Measurements from ENCODE around the gene ACO2. TPM values are rescaled to one million over a fixed set of nuclear protein-coding genes. Genes with fewer than 3 reads are reported as not detected.

The ACO2 gene
- total and polyA plus RNA-seq, 2 of the 13 experiments (the other 11 are each of a cell fraction or from before 2014, with no cell fraction given): 19.2 to 45.6 TPM

DNA sequence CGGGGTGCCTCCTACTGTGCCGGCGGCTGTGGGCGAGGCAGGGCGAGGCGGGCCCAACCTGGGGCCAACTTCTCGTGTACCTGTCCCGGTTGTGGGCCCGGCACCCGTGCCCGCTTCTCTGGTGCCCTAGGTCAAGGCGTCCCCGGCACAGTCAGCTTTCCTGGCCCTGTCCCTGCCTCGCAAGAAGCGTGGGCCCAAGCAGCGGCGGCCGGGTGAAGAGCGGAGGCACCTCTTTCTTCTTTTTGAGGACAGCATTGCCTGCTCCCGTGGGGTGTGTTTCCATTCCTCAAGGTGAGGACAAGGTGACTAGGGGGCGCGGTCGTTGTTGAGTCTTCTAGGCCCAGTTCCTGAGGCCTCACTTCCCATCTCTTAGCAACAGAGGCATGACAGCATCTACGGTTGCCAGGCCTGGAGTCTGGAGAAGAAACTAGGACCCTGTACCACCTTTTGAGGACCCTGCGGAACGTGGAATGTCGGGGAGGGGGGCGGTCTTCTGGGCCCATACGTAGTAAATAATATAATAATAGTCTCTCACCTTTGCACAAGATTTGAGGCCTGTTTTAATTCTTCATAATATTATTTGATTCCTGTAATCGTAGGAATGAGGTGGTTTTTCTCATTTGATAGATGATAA lies 418 bp downstream of the ACO2 start (continued):
- TF ChIP-seq, protein P1, sequence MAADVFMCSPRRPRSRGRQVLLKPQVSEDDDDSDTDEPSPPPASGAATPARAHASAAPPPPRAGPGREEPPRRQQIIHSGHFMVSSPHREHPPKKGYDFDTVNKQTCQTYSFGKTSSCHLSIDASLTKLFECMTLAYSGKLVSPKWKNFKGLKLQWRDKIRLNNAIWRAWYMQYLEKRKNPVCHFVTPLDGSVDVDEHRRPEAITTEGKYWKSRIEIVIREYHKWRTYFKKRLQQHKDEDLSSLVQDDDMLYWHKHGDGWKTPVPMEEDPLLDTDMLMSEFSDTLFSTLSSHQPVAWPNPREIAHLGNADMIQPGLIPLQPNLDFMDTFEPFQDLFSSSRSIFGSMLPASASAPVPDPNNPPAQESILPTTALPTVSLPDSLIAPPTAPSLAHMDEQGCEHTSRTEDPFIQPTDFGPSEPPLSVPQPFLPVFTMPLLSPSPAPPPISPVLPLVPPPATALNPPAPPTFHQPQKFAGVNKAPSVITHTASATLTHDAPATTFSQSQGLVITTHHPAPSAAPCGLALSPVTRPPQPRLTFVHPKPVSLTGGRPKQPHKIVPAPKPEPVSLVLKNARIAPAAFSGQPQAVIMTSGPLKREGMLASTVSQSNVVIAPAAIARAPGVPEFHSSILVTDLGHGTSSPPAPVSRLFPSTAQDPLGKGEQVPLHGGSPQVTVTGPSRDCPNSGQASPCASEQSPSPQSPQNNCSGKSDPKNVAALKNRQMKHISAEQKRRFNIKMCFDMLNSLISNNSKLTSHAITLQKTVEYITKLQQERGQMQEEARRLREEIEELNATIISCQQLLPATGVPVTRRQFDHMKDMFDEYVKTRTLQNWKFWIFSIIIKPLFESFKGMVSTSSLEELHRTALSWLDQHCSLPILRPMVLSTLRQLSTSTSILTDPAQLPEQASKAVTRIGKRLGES (CRISPR knock-in tag; IDR thresholded peaks at IDR 0.05; ENCODE audit: borderline replicate concordance): no peak
- TF ChIP-seq, protein P2, sequence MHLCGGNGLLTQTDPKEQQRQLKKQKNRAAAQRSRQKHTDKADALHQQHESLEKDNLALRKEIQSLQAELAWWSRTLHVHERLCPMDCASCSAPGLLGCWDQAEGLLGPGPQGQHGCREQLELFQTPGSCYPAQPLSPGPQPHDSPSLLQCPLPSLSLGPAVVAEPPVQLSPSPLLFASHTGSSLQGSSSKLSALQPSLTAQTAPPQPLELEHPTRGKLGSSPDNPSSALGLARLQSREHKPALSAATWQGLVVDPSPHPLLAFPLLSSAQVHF (CRISPR knock-in tag; IDR thresholded peaks at IDR 0.05): no peak
- TF ChIP-seq MED13 (CRISPR knock-in tag; IDR thresholded peaks at IDR 0.05): no peak
- TF ChIP-seq SNRNP70 (IDR thresholded peaks at IDR 0.05; ENCODE audit: low read depth, low read length): no peak
- TF ChIP-seq ZNF468 (CRISPR knock-in tag; IDR thresholded peaks at IDR 0.05): no peak
- TF ChIP-seq SOX5 (CRISPR knock-in tag; IDR thresholded peaks at IDR 0.05; ENCODE audit: borderline replicate concordance): no peak
- TF ChIP-seq, protein P3, sequence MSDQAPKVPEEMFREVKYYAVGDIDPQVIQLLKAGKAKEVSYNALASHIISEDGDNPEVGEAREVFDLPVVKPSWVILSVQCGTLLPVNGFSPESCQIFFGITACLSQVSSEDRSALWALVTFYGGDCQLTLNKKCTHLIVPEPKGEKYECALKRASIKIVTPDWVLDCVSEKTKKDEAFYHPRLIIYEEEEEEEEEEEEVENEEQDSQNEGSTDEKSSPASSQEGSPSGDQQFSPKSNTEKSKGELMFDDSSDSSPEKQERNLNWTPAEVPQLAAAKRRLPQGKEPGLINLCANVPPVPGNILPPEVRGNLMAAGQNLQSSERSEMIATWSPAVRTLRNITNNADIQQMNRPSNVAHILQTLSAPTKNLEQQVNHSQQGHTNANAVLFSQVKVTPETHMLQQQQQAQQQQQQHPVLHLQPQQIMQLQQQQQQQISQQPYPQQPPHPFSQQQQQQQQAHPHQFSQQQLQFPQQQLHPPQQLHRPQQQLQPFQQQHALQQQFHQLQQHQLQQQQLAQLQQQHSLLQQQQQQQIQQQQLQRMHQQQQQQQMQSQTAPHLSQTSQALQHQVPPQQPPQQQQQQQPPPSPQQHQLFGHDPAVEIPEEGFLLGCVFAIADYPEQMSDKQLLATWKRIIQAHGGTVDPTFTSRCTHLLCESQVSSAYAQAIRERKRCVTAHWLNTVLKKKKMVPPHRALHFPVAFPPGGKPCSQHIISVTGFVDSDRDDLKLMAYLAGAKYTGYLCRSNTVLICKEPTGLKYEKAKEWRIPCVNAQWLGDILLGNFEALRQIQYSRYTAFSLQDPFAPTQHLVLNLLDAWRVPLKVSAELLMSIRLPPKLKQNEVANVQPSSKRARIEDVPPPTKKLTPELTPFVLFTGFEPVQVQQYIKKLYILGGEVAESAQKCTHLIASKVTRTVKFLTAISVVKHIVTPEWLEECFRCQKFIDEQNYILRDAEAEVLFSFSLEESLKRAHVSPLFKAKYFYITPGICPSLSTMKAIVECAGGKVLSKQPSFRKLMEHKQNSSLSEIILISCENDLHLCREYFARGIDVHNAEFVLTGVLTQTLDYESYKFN (CRISPR knock-in tag; conservative IDR thresholded peaks at IDR 0.05): no peak; the same call in 1 of the 2 replicates
- TF ChIP-seq REXO4 (CRISPR knock-in tag; IDR thresholded peaks at IDR 0.05; ENCODE audit: borderline replicate concordance): no peak
- TF ChIP-seq, protein P4, sequence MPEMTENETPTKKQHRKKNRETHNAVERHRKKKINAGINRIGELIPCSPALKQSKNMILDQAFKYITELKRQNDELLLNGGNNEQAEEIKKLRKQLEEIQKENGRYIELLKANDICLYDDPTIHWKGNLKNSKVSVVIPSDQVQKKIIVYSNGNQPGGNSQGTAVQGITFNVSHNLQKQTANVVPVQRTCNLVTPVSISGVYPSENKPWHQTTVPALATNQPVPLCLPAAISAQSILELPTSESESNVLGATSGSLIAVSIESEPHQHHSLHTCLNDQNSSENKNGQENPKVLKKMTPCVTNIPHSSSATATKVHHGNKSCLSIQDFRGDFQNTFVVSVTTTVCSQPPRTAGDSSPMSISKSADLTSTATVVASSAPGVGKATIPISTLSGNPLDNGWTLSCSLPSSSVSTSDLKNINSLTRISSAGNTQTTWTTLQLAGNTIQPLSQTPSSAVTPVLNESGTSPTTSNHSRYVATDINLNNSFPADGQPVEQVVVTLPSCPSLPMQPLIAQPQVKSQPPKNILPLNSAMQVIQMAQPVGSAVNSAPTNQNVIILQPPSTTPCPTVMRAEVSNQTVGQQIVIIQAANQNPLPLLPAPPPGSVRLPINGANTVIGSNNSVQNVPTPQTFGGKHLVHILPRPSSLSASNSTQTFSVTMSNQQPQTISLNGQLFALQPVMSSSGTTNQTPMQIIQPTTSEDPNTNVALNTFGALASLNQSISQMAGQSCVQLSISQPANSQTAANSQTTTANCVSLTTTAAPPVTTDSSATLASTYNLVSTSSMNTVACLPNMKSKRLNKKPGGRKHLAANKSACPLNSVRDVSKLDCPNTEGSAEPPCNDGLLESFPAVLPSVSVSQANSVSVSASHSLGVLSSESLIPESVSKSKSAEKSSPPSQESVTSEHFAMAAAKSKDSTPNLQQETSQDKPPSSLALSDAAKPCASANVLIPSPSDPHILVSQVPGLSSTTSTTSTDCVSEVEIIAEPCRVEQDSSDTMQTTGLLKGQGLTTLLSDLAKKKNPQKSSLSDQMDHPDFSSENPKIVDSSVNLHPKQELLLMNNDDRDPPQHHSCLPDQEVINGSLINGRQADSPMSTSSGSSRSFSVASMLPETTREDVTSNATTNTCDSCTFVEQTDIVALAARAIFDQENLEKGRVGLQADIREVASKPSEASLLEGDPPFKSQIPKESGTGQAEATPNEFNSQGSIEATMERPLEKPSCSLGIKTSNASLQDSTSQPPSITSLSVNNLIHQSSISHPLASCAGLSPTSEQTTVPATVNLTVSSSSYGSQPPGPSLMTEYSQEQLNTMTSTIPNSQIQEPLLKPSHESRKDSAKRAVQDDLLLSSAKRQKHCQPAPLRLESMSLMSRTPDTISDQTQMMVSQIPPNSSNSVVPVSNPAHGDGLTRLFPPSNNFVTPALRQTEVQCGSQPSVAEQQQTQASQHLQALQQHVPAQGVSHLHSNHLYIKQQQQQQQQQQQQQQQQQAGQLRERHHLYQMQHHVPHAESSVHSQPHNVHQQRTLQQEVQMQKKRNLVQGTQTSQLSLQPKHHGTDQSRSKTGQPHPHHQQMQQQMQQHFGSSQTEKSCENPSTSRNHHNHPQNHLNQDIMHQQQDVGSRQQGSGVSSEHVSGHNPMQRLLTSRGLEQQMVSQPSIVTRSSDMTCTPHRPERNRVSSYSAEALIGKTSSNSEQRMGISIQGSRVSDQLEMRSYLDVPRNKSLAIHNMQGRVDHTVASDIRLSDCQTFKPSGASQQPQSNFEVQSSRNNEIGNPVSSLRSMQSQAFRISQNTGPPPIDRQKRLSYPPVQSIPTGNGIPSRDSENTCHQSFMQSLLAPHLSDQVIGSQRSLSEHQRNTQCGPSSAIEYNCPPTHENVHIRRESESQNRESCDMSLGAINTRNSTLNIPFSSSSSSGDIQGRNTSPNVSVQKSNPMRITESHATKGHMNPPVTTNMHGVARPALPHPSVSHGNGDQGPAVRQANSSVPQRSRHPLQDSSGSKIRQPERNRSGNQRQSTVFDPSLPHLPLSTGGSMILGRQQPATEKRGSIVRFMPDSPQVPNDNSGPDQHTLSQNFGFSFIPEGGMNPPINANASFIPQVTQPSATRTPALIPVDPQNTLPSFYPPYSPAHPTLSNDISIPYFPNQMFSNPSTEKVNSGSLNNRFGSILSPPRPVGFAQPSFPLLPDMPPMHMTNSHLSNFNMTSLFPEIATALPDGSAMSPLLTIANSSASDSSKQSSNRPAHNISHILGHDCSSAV (CRISPR knock-in tag; IDR thresholded peaks at IDR 0.05; ENCODE audit: borderline replicate concordance): no peak
- no peak for TF ChIP-seq NR2F6 (IDR thresholded peaks at IDR 0.05)
- no peak for TF ChIP-seq NR2F6 (CRISPR knock-in tag; IDR thresholded peaks at IDR 0.05)
- TF ChIP-seq TOPORS (CRISPR knock-in tag; IDR thresholded peaks at IDR 0.05): no peak

All from HepG2 (cell line).